IMR-90 (cell line): ENCODE results near the gene CD86. TPM values are rescaled to one million over a fixed set of nuclear protein-coding genes. Genes with fewer than 3 reads are reported as not detected.

Experiments
- ATAC-seq: fragments of 200-7000 bp; cut with Tn5 transposase; 2 replicates; pipeline ENCODE4 v1.9.1; 2020; ENCODE audit warnings: low read depth, mild to moderate bottlenecking, moderate library complexity
- BruUV-seq: library from RNA; stranded (reverse); fragments of 400-500 nt; replicated peaks from 2 replicates; lab custom pipeline; 2021; lab: Mats Ljungman, UMichigan
- CTCF ChIA-PET: fragments of 300-600 bp; formaldehyde crosslinking; extraction: SDS; loops from one replicate; lab custom pipeline; 2021; ENCODE audit warnings: antibody characterized with exemption; lab: Yijun Ruan, JAX
- POLR2A ChIA-PET: fragments of 300-600 bp; sonication (Branson Sonifier 250); formaldehyde crosslinking; loops from one replicate; lab custom pipeline; 2022; ENCODE audit warnings: antibody characterized with exemption; ENCODE audit not compliant: unreplicated experiment; lab: Charles Lee
- DNase-seq: peaks from one replicate; pipeline ENCODE4 v3.0.0; 2013
- H2AFZ ChIP-seq: replicated peaks from 2 replicates; pipeline ENCODE3; 2013; ENCODE audit warnings: low read length, mild to moderate bottlenecking; ENCODE audit not compliant: poor library complexity
- H2AK5ac ChIP-seq: 2 replicates; pipeline ENCODE4 v1.6.1; 2013; ENCODE audit warnings: low read depth, low read length, inconsistent platforms
- H2AK9ac ChIP-seq: replicated peaks from 2 replicates; pipeline ENCODE3; 2013; ENCODE audit warnings: mild to moderate bottlenecking, low read depth, low read length, moderate library complexity; ENCODE audit not compliant: poor library complexity
- H2BK120ac ChIP-seq: 2 replicates; pipeline ENCODE4 v1.6.1; 2013; ENCODE audit warnings: low read depth, low read length, inconsistent platforms
- H2BK15ac ChIP-seq: 3 replicates; pipeline ENCODE4 v1.6.1; 2013; ENCODE audit warnings: low read depth, low read length, inconsistent platforms
- H2BK20ac ChIP-seq: 2 replicates; pipeline ENCODE4 v1.6.1; 2013; ENCODE audit warnings: low read depth, mild to moderate bottlenecking, inconsistent platforms, low read length, moderate library complexity
- H2BK5ac ChIP-seq: 2 replicates; pipeline ENCODE4 v1.6.1; 2013; ENCODE audit warnings: mild to moderate bottlenecking, low read depth, low read length, inconsistent platforms; ENCODE audit not compliant: poor library complexity, severe bottlenecking
- H3K14ac ChIP-seq: replicated peaks from 2 replicates; pipeline ENCODE4 v1.6.1; 2013; ENCODE audit warnings: low read depth, low read length, inconsistent platforms
- H3K18ac ChIP-seq: 2 replicates; pipeline ENCODE4 v1.6.1; 2013; ENCODE audit warnings: low read depth, low read length, control low read depth
- H3K23ac ChIP-seq: 2 replicates; pipeline ENCODE4 v1.6.1; 2013; ENCODE audit warnings: low read depth, low read length, inconsistent platforms
- H3K27ac ChIP-seq: 2 replicates; pipeline ENCODE4 v1.5.1; 2013; ENCODE audit warnings: mild to moderate bottlenecking, control low read depth, low read length; ENCODE audit not compliant: insufficient read depth
- H3K27me3 ChIP-seq: 2 replicates; pipeline ENCODE4 v1.6.1; 2013; ENCODE audit warnings: low read length; ENCODE audit not compliant: control insufficient read depth, insufficient read depth
- H3K36me3 ChIP-seq: 2 replicates; pipeline ENCODE4 v1.6.1; 2013; ENCODE audit warnings: low read length, mixed read lengths; ENCODE audit not compliant: control insufficient read depth, insufficient read depth
- H3K4ac ChIP-seq: 2 replicates; pipeline ENCODE4 v1.6.1; 2013; ENCODE audit warnings: low read depth, low read length, inconsistent platforms
- H3K4me1 ChIP-seq: 2 replicates; pipeline ENCODE4 v1.6.1; 2013; ENCODE audit warnings: low read length, mixed read lengths; ENCODE audit not compliant: control insufficient read depth, insufficient read depth
- H3K4me2 ChIP-seq: 2 replicates; pipeline ENCODE4 v1.6.1; 2013; ENCODE audit warnings: low read depth, mild to moderate bottlenecking, control low read depth, low read length, moderate library complexity
- H3K4me3 ChIP-seq: 2 replicates; pipeline ENCODE4 v1.5.1; 2013; ENCODE audit warnings: low read depth, mild to moderate bottlenecking, control low read depth, low read length, moderate library complexity; ENCODE audit not compliant: insufficient read depth
- H3K56ac ChIP-seq: 2 replicates; pipeline ENCODE4 v1.6.1; 2013; ENCODE audit warnings: low read length, inconsistent platforms; ENCODE audit not compliant: insufficient read depth; ENCODE audit errors: extremely low read depth
- H3K79me1 ChIP-seq, 2 experiments: 2 replicates each; pipeline ENCODE4 v1.6.1; 2013; ENCODE audit warnings: low read length in 2 of 2, inconsistent platforms in 1 of 2, low read depth in 1 of 2
- H3K9ac ChIP-seq: 2 replicates; pipeline ENCODE4 v1.6.1; 2013; ENCODE audit warnings: low read depth, low read length, control low read depth
- H3K9me1 ChIP-seq: 2 replicates; pipeline ENCODE4 v1.6.1; 2013; ENCODE audit warnings: low read length, inconsistent platforms; ENCODE audit not compliant: insufficient read depth
- H3K9me3 ChIP-seq: 2 replicates; pipeline ENCODE4 v1.6.1; 2013; ENCODE audit warnings: low read length; ENCODE audit not compliant: control insufficient read depth, insufficient read depth
- H4K20me1 ChIP-seq: 2 replicates; pipeline ENCODE4 v1.6.1; 2013; ENCODE audit warnings: low read length, inconsistent platforms; ENCODE audit not compliant: insufficient read depth
- H4K5ac ChIP-seq: 2 replicates; pipeline ENCODE4 v1.6.1; 2013; ENCODE audit warnings: mild to moderate bottlenecking, low read depth, low read length, control low read depth
- H4K8ac ChIP-seq, 2 experiments: 2 replicates each; pipeline ENCODE4 v1.6.1; 2013; ENCODE audit warnings: low read depth in 2 of 2, low read length in 2 of 2, control low read depth in 1 of 2, inconsistent platforms in 1 of 2
- H4K91ac ChIP-seq: 2 replicates; pipeline ENCODE4 v1.6.1; 2013; ENCODE audit warnings: low read depth, low read length, inconsistent platforms; ENCODE audit not compliant: insufficient read depth
- CEBPB ChIP-seq: IDR thresholded peaks from 2 replicates; pipeline ENCODE4 v1.6.1; 2012; ENCODE audit warnings: low read depth, low read length, improper control_type of control experiment
- CHD1 ChIP-seq: IDR thresholded peaks from 2 replicates; pipeline ENCODE4 v1.6.1; 2012; ENCODE audit warnings: low read depth, low read length, improper control_type of control experiment
- CTCF ChIP-seq: conservative IDR thresholded peaks from 2 replicates; pipeline ENCODE4 v1.5.1; 2012; ENCODE audit warnings: mild to moderate bottlenecking, low read depth, low read length, improper control_type of control experiment
- ELK1 ChIP-seq: fragments of 150-350 bp; IDR thresholded peaks from 2 replicates; pipeline ENCODE4 v1.6.1; 2016; ENCODE audit warnings: low read depth, mild to moderate bottlenecking, low read length, moderate library complexity, borderline replicate concordance
- MAZ ChIP-seq: IDR thresholded peaks from 2 replicates; pipeline ENCODE4 v1.6.1; 2012; ENCODE audit warnings: low read depth, mild to moderate bottlenecking, low read length, improper control_type of control experiment, moderate library complexity, borderline replicate concordance
- MXI1 ChIP-seq: IDR thresholded peaks from 2 replicates; pipeline ENCODE4 v1.6.1; 2012; ENCODE audit warnings: low read depth, mild to moderate bottlenecking, low read length, moderate library complexity, borderline replicate concordance
- POLR2A ChIP-seq: IDR thresholded peaks from 2 replicates; pipeline ENCODE4 v1.6.1; 2012; ENCODE audit warnings: mild to moderate bottlenecking, low read depth, low read length
- RCOR1 ChIP-seq: IDR thresholded peaks from 2 replicates; pipeline ENCODE4 v1.6.1; 2012; ENCODE audit warnings: mild to moderate bottlenecking, low read length, improper control_type of control experiment; ENCODE audit not compliant: insufficient replicate concordance
- RFX5 ChIP-seq: IDR thresholded peaks from 2 replicates; pipeline ENCODE4 v1.8.0; 2012; ENCODE audit warnings: low read depth, mild to moderate bottlenecking, low read length, moderate library complexity
- WGBS, 2 experiments: methylation state at CpG; one replicate each; pipeline versions ENCODE4 v1.1.5 to v1.1.7; 2013; ENCODE audit warnings: missing lambda C conversion rate in 2 of 2; ENCODE audit not compliant: insufficient read length in 1 of 2; ENCODE audit errors: extremely low coverage in 2 of 2; 5-methylcytosine and 5-hydroxymethylcytosine counted together
- dilution Hi-C: fragments of 300-500 bp; cut with HindIII; formaldehyde crosslinking; loops from one replicate; pipeline ENCODE4 v1.14.3; 2018; ENCODE audit warnings: low sequenced_read_pairs; ENCODE audit not compliant: unreplicated experiment
- in situ Hi-C: fragments of 300-500 bp; cut with MboI; formaldehyde crosslinking; loops from 3 replicates; pipeline ENCODE4 v1.14.3; 2019; ENCODE audit warnings: low sequenced_read_pairs, inconsistent platforms, mixed read lengths
- intact Hi-C: fragments of 100-400 bp; cut with micrococcal nuclease; formaldehyde crosslinking; loops from 2 replicates; pipeline ENCODE4 v1.10.0; 2022
- polyA plus RNA-seq, 3 experiments: library from polyadenylated mRNA; depleted of rRNA; stranded (reverse); fragments of >200 nt; gene quantifications; 2 replicates each; pipeline ENCODE4 v1.2.3, GENCODE V29; 2012; ENCODE audit warnings: low replicate concordance in 1 of 3
- total RNA-seq: library from RNA; depleted of rRNA; stranded (reverse); fragments of >200 nt; gene quantifications from 2 replicates; pipeline ENCODE4 v1.2.3, GENCODE V29; 2012

The CD86 gene
- total and polyA plus RNA-seq, 2 of the 4 experiments (the other 2 are of a cell fraction), result not detected

- in situ Hi-C loops, result no loop called here
- POLR2A ChIA-PET, result no interaction called here
- Histone ChIP-seq H4K5ac (no peak overlapping the region), H2BK5ac (no peak overlapping the region), H3K79me1 (no peaks in the 10 kb centered on the region), H3K56ac (no peak overlapping the region), H3K4ac (no peak overlapping the region), H4K20me1 (no peaks in the 10 kb centered on the region), H3K18ac (no peak overlapping the region), H4K8ac (no peak overlapping the region), H4K91ac (no peak overlapping the region), H3K4me2 (no peak overlapping the region), H3K9me1 (no peaks in the 10 kb centered on the region), H3K14ac (no peak overlapping the region), H3K4me1 (no peaks in the 10 kb centered on the region), H2BK15ac (no peak overlapping the region), H3K4me3 (no peak overlapping the region), H3K27ac (no peak overlapping the region), H2BK120ac (no peak overlapping the region), H3K9me3 (no peaks in the 10 kb centered on the region), H2AK5ac (no peak overlapping the region), H3K36me3 (no peaks in the 10 kb centered on the region), H2AK9ac (no peak overlapping the region), H3K23ac (no peak overlapping the region), H2BK20ac (no peak overlapping the region), H2AFZ (no peak overlapping the region), H3K27me3 (peaks cover 9% of the 10 kb centered on the region), H3K9ac (no peak overlapping the region)
- ATAC-seq (no peak), DNase-seq (no peak)
- dilution Hi-C loops, result no loop called here
- no CpG with 5 or more reads among the region's 1 CpG for WGBS, 2 experiments
- TF ChIP-seq CHD1, result no peak
- no peak for TF ChIP-seq RFX5
- TF ChIP-seq ELK1, result no peak
- no peak for TF ChIP-seq CEBPB
- no peak for TF ChIP-seq RCOR1
- no peak for TF ChIP-seq CTCF
- no peak for TF ChIP-seq MAZ
- TF ChIP-seq MXI1, result no peak
- TF ChIP-seq POLR2A, result no peak
- intact Hi-C loops, result no loop called here
- BruUV-seq, result no TSS peak
- CTCF ChIA-PET, result no interaction called here
Observed at GRCh38 chr3:122112754-122113153, 57.6 kb downstream of the CD86 start.
